HepG2 (cell line): ENCODE data around the gene NKAIN4. TPM values are rescaled to one million over a fixed set of nuclear protein-coding genes. Genes with fewer than 3 reads are reported as not detected.

Source experiments
- AGO2 ChIP-seq: fragments of 200-400 bp; formaldehyde crosslinking; optimal IDR thresholded peaks from 2 replicates; pipeline ENCODE3; 2017; ENCODE audit warnings: mild to moderate bottlenecking, low read depth, low read length, moderate library complexity
- ARNTL ChIP-seq: sonication (generic); formaldehyde crosslinking; IDR thresholded peaks from 2 replicates; pipeline ENCODE4 v1.4.0; 2020; ENCODE audit warnings: mild to moderate bottlenecking, missing genetic modification reagents
- ATF7 ChIP-seq, 2 experiments: fragments of 450-650 bp in 1 of 2; sonication (generic) in 1 of 2; formaldehyde crosslinking in 1 of 2; IDR thresholded peaks; 2 replicates each; pipeline versions ENCODE4 v1.4.0 to v1.6.1; 2016 to 2020; ENCODE audit warnings: antibody characterized with exemption in 1 of 2, mild to moderate bottlenecking in 1 of 2, missing genetic modification reagents in 1 of 2
- DNMT1 ChIP-seq: sonication (generic); formaldehyde crosslinking; IDR thresholded peaks from 2 replicates; pipeline ENCODE4 v1.5.1; 2020; ENCODE audit warnings: mild to moderate bottlenecking, missing genetic modification reagents
- EED ChIP-seq: sonication (generic); formaldehyde crosslinking; IDR thresholded peaks from 2 replicates; pipeline ENCODE4 v1.5.0; 2020; ENCODE audit warnings: mild to moderate bottlenecking, missing genetic modification reagents
- ETV5 ChIP-seq: IDR thresholded peaks from 2 replicates; pipeline ENCODE4 v1.6.1; 2018; ENCODE audit warnings: missing biosample characterization, missing genetic modification reagents, inconsistent platforms, borderline replicate concordance
- FOSL2 ChIP-seq: sonication (generic); formaldehyde crosslinking; IDR thresholded peaks from 2 replicates; pipeline ENCODE4 v1.4.0; 2020; ENCODE audit warnings: missing genetic modification reagents
- FOXA1 ChIP-seq, 2 experiments: fragments of 450-650 bp in 1 of 2; sonication (generic) in 1 of 2; formaldehyde crosslinking in 1 of 2; IDR thresholded peaks; 2 replicates each; pipeline versions ENCODE4 v1.4.0 to v1.6.1; 2016 to 2020; ENCODE audit warnings: missing genetic modification reagents in 1 of 2
- GATA4 ChIP-seq: sonication (generic); IDR thresholded peaks from 2 replicates; pipeline ENCODE4 v1.6.1; 2016; ENCODE audit warnings: antibody characterized with exemption, low read depth, borderline replicate concordance
- NONO ChIP-seq, 2 experiments: fragments of 450-650 bp in 1 of 2; sonication (generic) in 1 of 2; formaldehyde crosslinking in 1 of 2; IDR thresholded peaks in 1 of 2; conservative IDR thresholded peaks in 1 of 2; 2 replicates each; pipeline versions ENCODE4 v1.6.1 to v1.8.0; 2017 to 2022; ENCODE audit warnings: mild to moderate bottlenecking in 1 of 2, missing genetic modification reagents in 1 of 2, moderate library complexity in 1 of 2
- PRDM4 ChIP-seq: sonication (generic); formaldehyde crosslinking; IDR thresholded peaks from 2 replicates; pipeline ENCODE4 v1.9.0; 2021; ENCODE audit warnings: missing genetic modification reagents, borderline replicate concordance
- RXRA ChIP-seq: sonication (generic); formaldehyde crosslinking; IDR thresholded peaks from 2 replicates; pipeline ENCODE4 v1.5.1; 2020; ENCODE audit warnings: missing genetic modification reagents
- THRA ChIP-seq: sonication (generic); formaldehyde crosslinking; IDR thresholded peaks from 2 replicates; pipeline ENCODE4 v1.4.0; 2020; ENCODE audit warnings: missing genetic modification reagents, borderline replicate concordance
- ZBTB33 ChIP-seq: sonication (generic); formaldehyde crosslinking; IDR thresholded peaks from 2 replicates; pipeline ENCODE4 v1.4.0; 2020; ENCODE audit warnings: missing genetic modification reagents
- ZNF160 ChIP-seq: sonication (generic); formaldehyde crosslinking; IDR thresholded peaks from 2 replicates; pipeline ENCODE4 v1.8.0; 2022; ENCODE audit warnings: mild to moderate bottlenecking, inconsistent platforms, missing genetic modification reagents
- ZNF207 ChIP-seq: fragments of 450-650 bp; IDR thresholded peaks from 2 replicates; pipeline ENCODE4 v1.6.1; 2016; ENCODE audit warnings: antibody characterized with exemption, borderline replicate concordance
- ZNF263 ChIP-seq: sonication (generic); formaldehyde crosslinking; IDR thresholded peaks from 2 replicates; pipeline ENCODE4 v1.4.0; 2020; ENCODE audit warnings: missing genetic modification reagents
- ZNF557 ChIP-seq: sonication (generic); formaldehyde crosslinking; IDR thresholded peaks from 2 replicates; pipeline ENCODE4 v1.4.0; 2020; ENCODE audit warnings: missing genetic modification reagents
- ZNF574 ChIP-seq: sonication (generic); formaldehyde crosslinking; IDR thresholded peaks from 2 replicates; pipeline ENCODE4 v1.4.0; 2020; ENCODE audit warnings: missing genetic modification reagents
- ZNF792 ChIP-seq: IDR thresholded peaks from 2 replicates; pipeline ENCODE4 v1.6.1; 2016
- ZNF816 ChIP-seq: sonication (generic); formaldehyde crosslinking; IDR thresholded peaks from 2 replicates; pipeline ENCODE4 v1.8.0; 2022; ENCODE audit warnings: missing genetic modification reagents, mild to moderate bottlenecking, borderline replicate concordance
- ZNF841 ChIP-seq: sonication (generic); formaldehyde crosslinking; IDR thresholded peaks from 2 replicates; pipeline ENCODE4 v1.8.1; 2023; ENCODE audit warnings: missing genetic modification reagents, borderline replicate concordance
- polyA plus RNA-seq, 8 experiments: library from polyadenylated mRNA; depleted of rRNA in 3 of 8; stranded (reverse) in 7 of 8; unstranded in 1 of 8; fragments of >200 nt; fragmentation: Illumina TruSeq in 4 of 8; extraction: Trizol in 4 of 8; gene quantifications; 2 replicates each; pipeline versions ENCODE4 v1.2.1 to v1.2.3, GENCODE V29; 2011 to 2016; ENCODE audit warnings: low read depth in 4 of 8, missing spikeins in 1 of 8, mixed read lengths in 1 of 8; ENCODE audit not compliant: insufficient read depth in 1 of 8
- total RNA-seq, 5 experiments: library from RNA; depleted of rRNA; stranded (reverse); fragments of >200 nt; fragmentation: Illumina TruSeq; extraction: Trizol; gene quantifications; 2 replicates each; pipeline ENCODE4 v1.2.3, GENCODE V29; 2016; ENCODE audit warnings: low read depth in 1 of 5

Gene NKAIN4
- total and polyA plus RNA-seq, 2 of the 13 experiments (the other 11 are each of a cell fraction or from before 2014, with no cell fraction given), result not detected

- no peak for TF ChIP-seq THRA (CRISPR knock-in tag)
- no peak for TF ChIP-seq ETV5 (CRISPR knock-in tag)
- no peak for TF ChIP-seq RXRA (CRISPR knock-in tag)
- no peak for TF ChIP-seq ZNF557 (CRISPR knock-in tag)
- no peak for TF ChIP-seq GATA4
- TF ChIP-seq AGO2, result peak; percentile 81
- TF ChIP-seq ZBTB33, result 0 out of 2 replicates have a peak, but pooled peaks have one; percentile 7
- TF ChIP-seq FOSL2 (CRISPR knock-in tag), result no peak
- TF ChIP-seq ZNF574, result 0 out of 2 replicates have a peak, but pooled peaks have one; percentile 12
- TF ChIP-seq ZNF263 (CRISPR knock-in tag), result 0 out of 2 replicates have a peak, but pooled peaks have one; percentile 52
- TF ChIP-seq DNMT1 (CRISPR knock-in tag), result no peak
- no peak for TF ChIP-seq PRDM4 (CRISPR knock-in tag)
- TF ChIP-seq NONO (IDR thresholded peaks at IDR 0.05), result no peak
- TF ChIP-seq NONO (CRISPR knock-in tag; conservative IDR thresholded peaks at IDR 0.05), result 0 out of 2 replicates have a peak, but pooled peaks have one; percentile 39
- no peak for TF ChIP-seq ZNF816
- TF ChIP-seq ARNTL (CRISPR knock-in tag), result no peak
- no peak for TF ChIP-seq ZNF792 (CRISPR knock-in tag)
- no peak for TF ChIP-seq ZNF160 (CRISPR knock-in tag)
- TF ChIP-seq ATF7 (IDR thresholded peaks at IDR 0.05), result no peak
- TF ChIP-seq ATF7 (CRISPR knock-in tag; IDR thresholded peaks at IDR 0.05), result no peak
- TF ChIP-seq FOXA1 (IDR thresholded peaks at IDR 0.05), result no peak
- no peak for TF ChIP-seq FOXA1 (CRISPR knock-in tag; IDR thresholded peaks at IDR 0.05)
- no peak for TF ChIP-seq ZNF841 (CRISPR knock-in tag)
- no peak for TF ChIP-seq ZNF207
- no peak for TF ChIP-seq EED (CRISPR knock-in tag)
Observed at GRCh38 chr20:63280929-63281545, 26.8 kb upstream of the NKAIN4 start (continued).
